NCI-H2227 (cell line): Measurements from ENCODE around the gene CMKLR1.

Experiments
- DNase-seq: peaks from one replicate; lab custom pipeline; 2025; ENCODE audit not compliant: unreplicated experiment; lab: John Stamatoyannopoulos, UW

CMKLR1 gene

GRCh38 chr12:108317308-108318234 lies 21.5 kb downstream of the CMKLR1 start:
- DNase-seq, result no peak

GRCh38 chr12:108316176-108317086 lies 22.7 kb downstream of the CMKLR1 start:
- DNase-seq, result no peak

GRCh38 chr12:108315486-108316105 lies 23.5 kb downstream of the CMKLR1 start:
- DNase-seq, result no peak

- no peak for DNase-seq
These were observed 25.3 kb downstream of the CMKLR1 start for GRCh38 chr12:108313606-108314351.

GRCh38 chr12:108313241-108313605 lies 25.9 kb downstream of the CMKLR1 start:
- no peak for DNase-seq

- DNase-seq, result peak; percentile 23
These were observed 26.4 kb downstream of the CMKLR1 start for GRCh38 chr12:108312693-108313189.

GRCh38 chr12:108312073-108312659 lies 26.9 kb downstream of the CMKLR1 start:
- no peak for DNase-seq

- DNase-seq, result no peak
These were observed 27.5 kb downstream of the CMKLR1 start for GRCh38 chr12:108311605-108312004.

- DNase-seq, result peak; percentile 64
These were observed 28.6 kb downstream of the CMKLR1 start for GRCh38 chr12:108310489-108310888.

- no peak for DNase-seq
These were observed 29.3 kb downstream of the CMKLR1 start for GRCh38 chr12:108309674-108310312.

GRCh38 chr12:108308395-108309085 lies 30.6 kb downstream of the CMKLR1 start:
- no peak for DNase-seq

- DNase-seq, result no peak
These were observed 32.1 kb downstream of the CMKLR1 start for GRCh38 chr12:108307006-108307405.

GRCh38 chr12:108306506-108306905 lies 32.6 kb downstream of the CMKLR1 start:
- no peak for DNase-seq

- no peak for DNase-seq
These were observed 33.1 kb downstream of the CMKLR1 start for GRCh38 chr12:108305991-108306501.

- DNase-seq, result no peak
These were observed 33.6 kb downstream of the CMKLR1 start for GRCh38 chr12:108305520-108305919.

- DNase-seq, result no peak
These were observed 34.5 kb downstream of the CMKLR1 start for GRCh38 chr12:108304633-108305032.

- DNase-seq, result no peak
These were observed 35.4 kb downstream of the CMKLR1 start for GRCh38 chr12:108303703-108304102.

- DNase-seq, result peak; percentile 52
These were observed 36.5 kb downstream of the CMKLR1 start for GRCh38 chr12:108302403-108303311.
